Panc1 (cell line): Measurements from ENCODE around the gene IP6K1. TPM values are rescaled to one million over a fixed set of nuclear protein-coding genes. Genes with fewer than 3 reads are reported as not detected.

Experiments
- ATAC-seq: fragments of 200-7000 bp; cut with Tn5 transposase; 2 replicates; pipeline ENCODE4 v1.9.1; 2020; ENCODE audit warnings: mild to moderate bottlenecking, moderate library complexity
- BruUV-seq: library from RNA; stranded (reverse); fragments of 400-500 nt; replicated peaks from 2 replicates; lab custom pipeline; 2021; lab: Mats Ljungman, UMichigan
- CTCF ChIA-PET: fragments of 300-600 bp; sonication (Branson Sonifier 250); formaldehyde crosslinking; loops from one replicate; lab custom pipeline; 2022; ENCODE audit warnings: antibody characterized with exemption; lab: Charles Lee
- POLR2A ChIA-PET: fragments of 300-600 bp; sonication (Branson Sonifier 250); formaldehyde crosslinking; loops from one replicate; lab custom pipeline; 2022; ENCODE audit warnings: antibody characterized with exemption; lab: Charles Lee
- DNase-seq: peaks from one replicate; pipeline ENCODE4 v3.0.0-alpha.2; 2010; ENCODE audit warnings: low read depth, low spot score
- H3K27ac ChIP-seq: 2 replicates; pipeline ENCODE4 v1.5.1; 2011; ENCODE audit warnings: mild to moderate bottlenecking, low read length, inconsistent platforms
- H3K27me3 ChIP-seq: fragments of 200-500 bp; sonication (Bioruptor generic); 2 replicates; pipeline ENCODE4 v1.6.0; 2014; ENCODE audit warnings: low read length, inconsistent platforms; ENCODE audit not compliant: control insufficient read depth, insufficient read depth
- H3K36me3 ChIP-seq: fragments of 200-500 bp; sonication (Bioruptor generic); 2 replicates; pipeline ENCODE4 v1.5.1; 2014; ENCODE audit warnings: inconsistent platforms, mild to moderate bottlenecking, low read length, moderate library complexity; ENCODE audit not compliant: control insufficient read depth, insufficient read depth
- H3K4me1 ChIP-seq: 2 replicates; pipeline ENCODE4 v1.5.1; 2011; ENCODE audit warnings: inconsistent platforms, mild to moderate bottlenecking, low read length, moderate library complexity; ENCODE audit not compliant: control insufficient read depth, insufficient read depth
- H3K4me3 ChIP-seq, 2 experiments: 2 replicates each; pipeline ENCODE4 v1.5.1; 2011 to 2012; ENCODE audit warnings: low read depth in 2 of 2, low read length in 2 of 2, mild to moderate bottlenecking in 2 of 2, inconsistent platforms in 1 of 2, moderate library complexity in 1 of 2
- H3K9me3 ChIP-seq: fragments of 200-500 bp; sonication (Bioruptor generic); 2 replicates; pipeline ENCODE4 v1.5.1; 2014; ENCODE audit warnings: low read depth, mild to moderate bottlenecking, inconsistent platforms, low read length, moderate library complexity; ENCODE audit not compliant: control insufficient read depth, insufficient read depth
- POLR2AphosphoS5 ChIP-seq: IDR thresholded peaks from 2 replicates; pipeline ENCODE4 v1.6.1; 2012; ENCODE audit warnings: mild to moderate bottlenecking, low read depth, low read length, moderate library complexity
- SIN3A ChIP-seq: IDR thresholded peaks from 2 replicates; pipeline ENCODE4 v1.6.1; 2012; ENCODE audit warnings: low read depth, mild to moderate bottlenecking, low read length, moderate library complexity, borderline replicate concordance; ENCODE audit not compliant: insufficient read depth
- TCF7L2 ChIP-seq: IDR thresholded peaks from 2 replicates; pipeline ENCODE4 v1.6.1; 2011; ENCODE audit warnings: mild to moderate bottlenecking, low read depth, low read length, inconsistent platforms
- in situ Hi-C: cut with HindIII; loops from 2 replicates; pipeline ENCODE4 v1.10.0; 2016; ENCODE audit warnings: low sequenced_read_pairs, low pct_unique_long_range_greater_than_20kb
- intact Hi-C: fragments of 100-400 bp; cut with micrococcal nuclease; formaldehyde crosslinking; loops from one replicate; pipeline ENCODE4 v1.10.0; 2022; ENCODE audit not compliant: unreplicated experiment
- total RNA-seq: library from RNA; stranded (reverse); gene quantifications from one replicate; pipeline ENCODE4 v1.2.1, GENCODE V29; 2021; ENCODE audit not compliant: unreplicated experiment
- TF ChIP-seq, protein P1 (sequence below), 2 experiments: IDR thresholded peaks; 2 replicates each; pipeline ENCODE4 v1.6.1; 2011 to 2012; ENCODE audit warnings: low read depth in 2 of 2, control low read depth in 1 of 2, low read length in 1 of 2, mild to moderate bottlenecking in 1 of 2, moderate library complexity in 1 of 2; ENCODE audit not compliant: insufficient read depth in 1 of 2
- TF ChIP-seq, protein P2 (sequence below): fragments of 450-650 bp; IDR thresholded peaks from 2 replicates; pipeline ENCODE4 v1.5.1; 2017; ENCODE audit warnings: mild to moderate bottlenecking

The IP6K1 gene
- total RNA-seq, 1 experiment from 2014 or later = 39.8 TPM

DNA sequence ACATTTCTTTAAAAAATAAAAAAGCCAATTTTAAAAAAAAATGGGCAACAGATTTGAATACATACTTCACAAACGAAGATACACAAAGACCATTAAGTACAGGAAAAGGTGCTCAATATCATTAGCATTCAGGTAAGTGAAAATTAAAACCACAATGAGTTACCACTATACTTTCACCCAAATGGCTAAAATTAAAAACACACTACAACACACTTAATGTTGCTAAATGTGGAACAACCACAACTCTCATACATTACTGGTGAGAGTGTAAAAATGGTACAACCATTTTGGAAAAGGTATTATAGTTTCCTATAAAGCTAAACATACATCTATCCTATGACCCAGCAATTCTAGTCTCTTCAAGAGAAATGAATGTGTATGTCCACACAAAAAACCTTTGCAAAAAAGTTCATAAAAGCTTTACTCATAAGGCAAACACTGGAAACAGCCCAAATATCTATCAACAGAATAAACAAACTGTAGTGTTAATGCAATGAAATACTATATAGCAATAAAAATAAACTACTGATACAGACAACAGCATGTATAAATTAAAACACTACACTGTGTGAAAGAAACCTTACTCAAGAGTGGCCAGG, 14.9 kb downstream of the IP6K1 start:
- TF ChIP-seq, protein P1, sequence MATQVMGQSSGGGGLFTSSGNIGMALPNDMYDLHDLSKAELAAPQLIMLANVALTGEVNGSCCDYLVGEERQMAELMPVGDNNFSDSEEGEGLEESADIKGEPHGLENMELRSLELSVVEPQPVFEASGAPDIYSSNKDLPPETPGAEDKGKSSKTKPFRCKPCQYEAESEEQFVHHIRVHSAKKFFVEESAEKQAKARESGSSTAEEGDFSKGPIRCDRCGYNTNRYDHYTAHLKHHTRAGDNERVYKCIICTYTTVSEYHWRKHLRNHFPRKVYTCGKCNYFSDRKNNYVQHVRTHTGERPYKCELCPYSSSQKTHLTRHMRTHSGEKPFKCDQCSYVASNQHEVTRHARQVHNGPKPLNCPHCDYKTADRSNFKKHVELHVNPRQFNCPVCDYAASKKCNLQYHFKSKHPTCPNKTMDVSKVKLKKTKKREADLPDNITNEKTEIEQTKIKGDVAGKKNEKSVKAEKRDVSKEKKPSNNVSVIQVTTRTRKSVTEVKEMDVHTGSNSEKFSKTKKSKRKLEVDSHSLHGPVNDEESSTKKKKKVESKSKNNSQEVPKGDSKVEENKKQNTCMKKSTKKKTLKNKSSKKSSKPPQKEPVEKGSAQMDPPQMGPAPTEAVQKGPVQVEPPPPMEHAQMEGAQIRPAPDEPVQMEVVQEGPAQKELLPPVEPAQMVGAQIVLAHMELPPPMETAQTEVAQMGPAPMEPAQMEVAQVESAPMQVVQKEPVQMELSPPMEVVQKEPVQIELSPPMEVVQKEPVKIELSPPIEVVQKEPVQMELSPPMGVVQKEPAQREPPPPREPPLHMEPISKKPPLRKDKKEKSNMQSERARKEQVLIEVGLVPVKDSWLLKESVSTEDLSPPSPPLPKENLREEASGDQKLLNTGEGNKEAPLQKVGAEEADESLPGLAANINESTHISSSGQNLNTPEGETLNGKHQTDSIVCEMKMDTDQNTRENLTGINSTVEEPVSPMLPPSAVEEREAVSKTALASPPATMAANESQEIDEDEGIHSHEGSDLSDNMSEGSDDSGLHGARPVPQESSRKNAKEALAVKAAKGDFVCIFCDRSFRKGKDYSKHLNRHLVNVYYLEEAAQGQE (IDR thresholded peaks at IDR 0.05; ENCODE audit: insufficient read depth in 1 of 2, low read depth in 2 of 2, low read length in 1 of 2) = no peak
- TF ChIP-seq, protein P2, sequence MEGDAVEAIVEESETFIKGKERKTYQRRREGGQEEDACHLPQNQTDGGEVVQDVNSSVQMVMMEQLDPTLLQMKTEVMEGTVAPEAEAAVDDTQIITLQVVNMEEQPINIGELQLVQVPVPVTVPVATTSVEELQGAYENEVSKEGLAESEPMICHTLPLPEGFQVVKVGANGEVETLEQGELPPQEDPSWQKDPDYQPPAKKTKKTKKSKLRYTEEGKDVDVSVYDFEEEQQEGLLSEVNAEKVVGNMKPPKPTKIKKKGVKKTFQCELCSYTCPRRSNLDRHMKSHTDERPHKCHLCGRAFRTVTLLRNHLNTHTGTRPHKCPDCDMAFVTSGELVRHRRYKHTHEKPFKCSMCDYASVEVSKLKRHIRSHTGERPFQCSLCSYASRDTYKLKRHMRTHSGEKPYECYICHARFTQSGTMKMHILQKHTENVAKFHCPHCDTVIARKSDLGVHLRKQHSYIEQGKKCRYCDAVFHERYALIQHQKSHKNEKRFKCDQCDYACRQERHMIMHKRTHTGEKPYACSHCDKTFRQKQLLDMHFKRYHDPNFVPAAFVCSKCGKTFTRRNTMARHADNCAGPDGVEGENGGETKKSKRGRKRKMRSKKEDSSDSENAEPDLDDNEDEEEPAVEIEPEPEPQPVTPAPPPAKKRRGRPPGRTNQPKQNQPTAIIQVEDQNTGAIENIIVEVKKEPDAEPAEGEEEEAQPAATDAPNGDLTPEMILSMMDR = no peak
- TF ChIP-seq SIN3A (no peak), TCF7L2 (no peak), POLR2AphosphoS5 (no peak)
- no TSS peak for BruUV-seq
- DNase-seq = no peak
- Histone ChIP-seq H3K9me3 (no peaks in the 10 kb centered on the region), H3K4me3 (no peak overlapping the region), H3K27ac (no peak overlapping the region), H3K27me3 (no peaks in the 10 kb centered on the region), H3K36me3 (no peaks in the 10 kb centered on the region), H3K4me1 (no peaks in the 10 kb centered on the region; the same call in 1 of the 2 replicates)
- CTCF ChIA-PET = interaction anchor here (0.7 kb wide), 1 partner anchor 134 kb away, joined by 4 read pairs; no protein-coding TSS in a partner anchor
- intact Hi-C loops (no loop called here), in situ Hi-C loops (no loop called here)
- ATAC-seq = no peak
- POLR2A ChIA-PET = interaction anchor here (0.6 kb wide), 1 partner anchor 79 kb away, joined by 12 read pairs; no protein-coding TSS in a partner anchor

DNA sequence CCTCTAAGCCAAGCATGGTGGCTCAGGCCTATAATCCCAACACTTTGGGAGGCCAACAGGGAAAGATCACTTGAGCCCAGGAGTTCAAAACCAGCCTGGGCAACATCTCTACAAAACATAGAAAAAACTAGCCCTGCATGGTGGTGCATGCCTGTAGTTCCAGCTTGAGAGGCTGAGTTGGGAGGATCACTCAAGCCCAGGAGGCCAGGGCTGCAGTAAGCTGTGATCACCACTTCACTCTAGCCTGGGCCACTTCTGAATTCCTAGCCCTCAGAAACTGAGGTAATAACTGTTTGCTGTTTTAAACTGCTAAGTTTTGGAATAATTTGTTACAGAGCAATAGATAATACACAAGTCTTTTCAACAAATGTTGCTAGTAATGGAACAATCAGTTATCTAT, 16.4 kb downstream of the IP6K1 start:
- H3K27ac ChIP-seq = no peak overlapping the region
- no peaks in the 10 kb centered on the region for H3K27me3 ChIP-seq
- no peak overlapping the region for H3K4me3 ChIP-seq
- DNase-seq = no peak
- H3K36me3 ChIP-seq = no peaks in the 10 kb centered on the region
- intact Hi-C loops = no loop called here
- no TSS peak for BruUV-seq
- H3K4me1 ChIP-seq = no peaks in the 10 kb centered on the region; the same call in 1 of the 2 replicates
- POLR2A ChIA-PET = no interaction called here
- peak; percentile 56; the same call in 1 of the 2 replicates for ATAC-seq
- CTCF ChIA-PET = no interaction called here
- no peaks in the 10 kb centered on the region for H3K9me3 ChIP-seq
- TF ChIP-seq POLR2AphosphoS5 (no peak), TCF7L2 (no peak), SIN3A (no peak)
- TF ChIP-seq, protein P1 (IDR thresholded peaks at IDR 0.05; ENCODE audit: insufficient read depth in 1 of 2, low read depth in 2 of 2, low read length in 1 of 2) = no peak
- TF ChIP-seq, protein P2 = no peak
- in situ Hi-C loops = no loop called here
